Prostate gland (tissue), 2 donors: Measurements from ENCODE around the gene ITGBL1. TPM values are rescaled to one million over a fixed set of nuclear protein-coding genes. Genes with fewer than 3 reads are reported as not detected.

ENCODE experiments used
- DNase-seq: peaks from one replicate; pipeline ENCODE4 v3.0.0-alpha.2; 2019; ENCODE audit warnings: low spot score
- H3K27ac ChIP-seq, 2 donors: fragments of 200-600 bp; sonication (generic); 2 replicates each; pipeline ENCODE4 v1.5.1; 2017 to 2019
- H3K27me3 ChIP-seq: fragments of 200-600 bp; sonication (generic); replicated peaks from 2 replicates; pipeline ENCODE4 v1.5.1; 2019; ENCODE audit not compliant: insufficient read depth
- H3K36me3 ChIP-seq, 2 donors: fragments of 200-600 bp; sonication (generic); 1 replicate in 1 of 2; 2 replicates in 1 of 2; pipeline versions ENCODE4 v1.5.1 to v1.8.1; 2017 to 2019
- H3K4me1 ChIP-seq: fragments of 200-600 bp; sonication (generic); replicated peaks from 2 replicates; pipeline ENCODE4 v1.5.1; 2019
- H3K4me3 ChIP-seq, 2 donors: fragments of 200-600 bp; sonication (generic); 2 replicates each; pipeline ENCODE4 v1.5.1; 2017 to 2019
- H3K9me3 ChIP-seq: fragments of 200-600 bp; sonication (generic); 2 replicates; pipeline ENCODE4 v1.5.1; 2017
- POLR2A ChIP-seq: fragments of 450-650 bp; IDR thresholded peaks from one replicate; pipeline ENCODE4 v1.6.1; 2016; ENCODE audit warnings: antibody characterized with exemption, mild to moderate bottlenecking
- POLR2AphosphoS5 ChIP-seq: sonication (generic); formaldehyde crosslinking; IDR thresholded peaks from one replicate; pipeline ENCODE4 v1.6.1; 2017; ENCODE audit warnings: antibody characterized with exemption
- WGBS: methylation state at CpG from one replicate; pipeline ENCODE4 v1.1.5; 2018; 5-methylcytosine and 5-hydroxymethylcytosine counted together
- intact Hi-C: fragments of 100-400 bp; cut with DNase I; formaldehyde crosslinking; loops from one replicate; pipeline ENCODE4 v1.14.2; 2022
- total RNA-seq, 2 donors: library from RNA; depleted of rRNA; stranded (reverse); fragments of >200 nt; gene quantifications; one replicate each; pipeline ENCODE4 v1.1.0, GENCODE V29; 2016
- TF ChIP-seq, protein P1 (sequence below), 4 experiments: fragments of 200-600 bp in 2 of 4; fragments of 450-650 bp in 2 of 4; sonication (generic) in 2 of 4; IDR thresholded peaks; 1 replicate in 3 of 4; 2 replicates in 1 of 4; pipeline ENCODE4 v1.5.1; 2016 to 2019; ENCODE audit warnings: antibody characterized with exemption in 4 of 4, mild to moderate bottlenecking in 2 of 4, moderate library complexity in 2 of 4

Gene ITGBL1
- total RNA-seq, 2 donors from 2014 or later, result 0.09 to 9.0 TPM

DNA sequence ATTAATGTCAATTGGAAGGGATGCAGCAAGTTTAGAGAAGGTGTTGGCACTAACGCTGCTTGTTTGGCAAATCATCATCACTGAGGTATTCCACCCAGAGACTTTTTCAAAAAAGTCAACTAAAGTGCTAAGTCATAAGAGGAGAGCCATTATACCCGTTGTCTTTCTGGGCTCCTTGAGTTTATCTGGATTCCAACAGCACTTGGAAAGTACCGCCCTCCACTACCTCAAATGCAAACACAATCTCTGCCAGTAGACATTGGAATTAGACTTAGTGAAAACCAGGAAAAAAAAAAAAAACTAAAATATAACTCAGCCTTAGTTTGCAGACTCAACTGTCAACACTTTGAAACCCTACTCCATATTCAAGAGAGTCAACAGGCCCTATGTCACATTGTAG, 266.0 kb downstream of the ITGBL1 start:
- WGBS, result 79% methylated on average over 3 of the region's 3 CpGs
- H3K27me3 ChIP-seq, result no peaks in the 10 kb centered on the region
- no peaks in the 10 kb centered on the region for H3K4me1 ChIP-seq
- H3K4me3 ChIP-seq, result no peak overlapping the region
- no peak for DNase-seq
- H3K27ac ChIP-seq, result no peak overlapping the region
- no peaks in the 10 kb centered on the region for H3K36me3 ChIP-seq
- no peaks in the 10 kb centered on the region for H3K9me3 ChIP-seq
- TF ChIP-seq POLR2A, result no peak
- no peak for TF ChIP-seq POLR2AphosphoS5
- TF ChIP-seq, protein P1, sequence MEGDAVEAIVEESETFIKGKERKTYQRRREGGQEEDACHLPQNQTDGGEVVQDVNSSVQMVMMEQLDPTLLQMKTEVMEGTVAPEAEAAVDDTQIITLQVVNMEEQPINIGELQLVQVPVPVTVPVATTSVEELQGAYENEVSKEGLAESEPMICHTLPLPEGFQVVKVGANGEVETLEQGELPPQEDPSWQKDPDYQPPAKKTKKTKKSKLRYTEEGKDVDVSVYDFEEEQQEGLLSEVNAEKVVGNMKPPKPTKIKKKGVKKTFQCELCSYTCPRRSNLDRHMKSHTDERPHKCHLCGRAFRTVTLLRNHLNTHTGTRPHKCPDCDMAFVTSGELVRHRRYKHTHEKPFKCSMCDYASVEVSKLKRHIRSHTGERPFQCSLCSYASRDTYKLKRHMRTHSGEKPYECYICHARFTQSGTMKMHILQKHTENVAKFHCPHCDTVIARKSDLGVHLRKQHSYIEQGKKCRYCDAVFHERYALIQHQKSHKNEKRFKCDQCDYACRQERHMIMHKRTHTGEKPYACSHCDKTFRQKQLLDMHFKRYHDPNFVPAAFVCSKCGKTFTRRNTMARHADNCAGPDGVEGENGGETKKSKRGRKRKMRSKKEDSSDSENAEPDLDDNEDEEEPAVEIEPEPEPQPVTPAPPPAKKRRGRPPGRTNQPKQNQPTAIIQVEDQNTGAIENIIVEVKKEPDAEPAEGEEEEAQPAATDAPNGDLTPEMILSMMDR (IDR thresholded peaks at IDR 0.05), result no peak
- intact Hi-C loops, result no loop called here

GRCh38 chr13:101726681-101727080, 274.2 kb downstream of the ITGBL1 start:
- Histone ChIP-seq H3K9me3 (no peaks in the 10 kb centered on the region), H3K4me1 (no peaks in the 10 kb centered on the region), H3K36me3 (no peaks in the 10 kb centered on the region), H3K27me3 (no peaks in the 10 kb centered on the region), H3K4me3 (no peak overlapping the region), H3K27ac (no peak overlapping the region)
- intact Hi-C loops, result no loop called here
- TF ChIP-seq POLR2AphosphoS5 (no peak), POLR2A (no peak)
- TF ChIP-seq, protein P1 (IDR thresholded peaks at IDR 0.05), result no peak
- DNase-seq, result no peak
- 83% methylated on average over 2 of the region's 2 CpGs for WGBS

DNA sequence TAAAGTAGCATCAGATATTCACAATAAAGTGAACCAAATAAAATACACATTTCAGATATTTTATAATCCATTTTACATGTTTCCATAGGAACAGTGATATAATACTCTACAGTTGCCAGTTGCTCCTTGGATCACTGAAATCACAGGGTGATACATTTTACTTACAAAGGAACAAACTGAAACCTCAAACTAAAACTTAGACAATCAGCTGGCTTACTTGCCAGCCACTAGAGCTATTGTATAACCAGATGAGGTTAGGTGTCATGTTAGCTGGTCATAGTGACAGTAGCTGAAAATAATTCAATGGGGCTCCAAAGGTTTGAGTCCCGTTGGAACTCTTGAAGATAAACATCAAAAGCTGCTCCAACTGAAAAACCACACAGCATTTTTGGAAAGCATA, 274.6 kb downstream of the ITGBL1 start:
- WGBS, result 35% methylated on average over 1 of the region's 1 CpG
- no peaks in the 10 kb centered on the region for H3K36me3 ChIP-seq
- H3K27me3 ChIP-seq, result no peaks in the 10 kb centered on the region
- no peaks in the 10 kb centered on the region for H3K9me3 ChIP-seq
- no peak overlapping the region for H3K27ac ChIP-seq
- TF ChIP-seq POLR2AphosphoS5 (no peak), POLR2A (no peak)
- TF ChIP-seq, protein P1 (IDR thresholded peaks at IDR 0.05), result no peak
- no peak overlapping the region for H3K4me3 ChIP-seq
- DNase-seq, result no peak
- intact Hi-C loops, result no loop called here
- no peaks in the 10 kb centered on the region for H3K4me1 ChIP-seq

DNA sequence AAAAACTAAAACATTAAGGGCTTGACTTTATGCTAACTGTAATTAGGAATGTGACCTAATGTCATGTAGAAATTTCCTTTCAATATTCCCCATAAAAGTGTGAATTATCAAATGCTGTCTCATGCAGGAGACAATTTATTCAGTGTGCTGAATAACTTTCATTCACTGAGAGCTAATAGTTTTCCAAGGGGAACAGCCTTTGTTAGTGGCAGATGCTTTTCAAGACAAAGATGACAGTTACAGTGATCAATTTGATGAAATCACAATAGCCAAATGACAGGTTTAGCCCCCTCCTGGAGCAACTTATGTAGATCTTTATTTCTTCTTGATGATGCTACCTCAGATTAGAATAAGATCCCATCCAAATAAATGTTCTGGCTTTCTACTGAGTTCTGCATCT, 275.5 kb downstream of the ITGBL1 start:
- Histone ChIP-seq H3K27me3 (no peaks in the 10 kb centered on the region), H3K27ac (no peak overlapping the region), H3K4me3 (no peak overlapping the region), H3K36me3 (no peaks in the 10 kb centered on the region), H3K9me3 (no peaks in the 10 kb centered on the region), H3K4me1 (no peaks in the 10 kb centered on the region)
- DNase-seq, result no peak
- TF ChIP-seq POLR2AphosphoS5 (no peak), POLR2A (no peak)
- TF ChIP-seq, protein P1 (IDR thresholded peaks at IDR 0.05), result no peak
- intact Hi-C loops, result no loop called here

GRCh38 chr13:101728615-101729014, 276.1 kb downstream of the ITGBL1 start:
- TF ChIP-seq POLR2AphosphoS5, result no peak
- TF ChIP-seq, protein P1 (IDR thresholded peaks at IDR 0.05), result no peak
- no peak for TF ChIP-seq POLR2A
- H3K27me3 ChIP-seq, result no peaks in the 10 kb centered on the region
- intact Hi-C loops, result no loop called here

More at GRCh38 chr13:101728615-101729014, 276.1 kb downstream of the ITGBL1 start:
- Histone ChIP-seq H3K36me3 (no peaks in the 10 kb centered on the region), H3K9me3 (no peaks in the 10 kb centered on the region), H3K4me3 (no peak overlapping the region), H3K27ac (no peak overlapping the region), H3K4me1 (no peaks in the 10 kb centered on the region)
- 89% methylated on average over 3 of the region's 3 CpGs for WGBS
- no peak for DNase-seq
